Transverse colon (tissue), 4 donors: ENCODE measurements around the gene MRAP2. TPM values are rescaled to one million over a fixed set of nuclear protein-coding genes. Genes with fewer than 3 reads are reported as not detected.
"Not testable (repeated sequence)": the region's sequence is repeated elsewhere in the genome, so short reads cannot be mapped to it uniquely, and the experiment has no call there.

Experiments used
- DNase-seq: peaks from one replicate; pipeline ENCODE4 v3.0.0-alpha.2; 2019
- H3K27ac ChIP-seq, 4 donors: fragments of 200-600 bp; sonication (generic); 2 replicates each; pipeline ENCODE4 v1.5.1; 2016 to 2018; ENCODE audit warnings: inconsistent platforms in 4 of 4
- H3K27me3 ChIP-seq: fragments of 200-600 bp; sonication (generic); 2 replicates; pipeline ENCODE4 v1.5.1; 2017; ENCODE audit warnings: inconsistent platforms
- H3K36me3 ChIP-seq, 4 donors: fragments of 200-600 bp; sonication (generic); 2 replicates each; pipeline ENCODE4 v1.5.1; 2017 to 2019; ENCODE audit warnings: inconsistent platforms in 4 of 4
- H3K4me1 ChIP-seq, 4 donors: fragments of 200-600 bp; sonication (generic); 2 replicates each; pipeline ENCODE4 v1.5.1; 2017 to 2020; ENCODE audit warnings: inconsistent platforms in 4 of 4
- H3K4me3 ChIP-seq, 4 donors: fragments of 200-600 bp; sonication (generic); 1 replicate in 1 of 4; 2 replicates in 3 of 4; pipeline versions ENCODE4 v1.5.1 to v1.6.1; 2017 to 2019; ENCODE audit warnings: inconsistent platforms in 4 of 4
- H3K9me3 ChIP-seq, 2 donors: fragments of 200-600 bp; sonication (generic); 2 replicates each; pipeline ENCODE4 v1.5.1; 2017 to 2019; ENCODE audit warnings: inconsistent platforms in 2 of 2
- CTCF ChIP-seq, 5 experiments: fragments of 200-600 bp in 3 of 5; fragments of 450-650 bp in 2 of 5; sonication (generic) in 3 of 5; IDR thresholded peaks; 1 replicate in 2 of 5; 2 replicates in 3 of 5; pipeline ENCODE4 v1.5.1; 2016 to 2017; ENCODE audit warnings: antibody characterized with exemption in 5 of 5, inconsistent platforms in 3 of 5, mild to moderate bottlenecking in 2 of 5, moderate library complexity in 1 of 5
- EP300 ChIP-seq: sonication (generic); formaldehyde crosslinking; IDR thresholded peaks from one replicate; pipeline ENCODE4 v1.6.1; 2017; ENCODE audit warnings: antibody characterized with exemption, low read depth
- POLR2A ChIP-seq: fragments of 450-650 bp; IDR thresholded peaks from one replicate; pipeline ENCODE4 v1.6.1; 2016; ENCODE audit warnings: antibody characterized with exemption, mild to moderate bottlenecking, moderate library complexity
- POLR2AphosphoS5 ChIP-seq, 3 donors: sonication (generic); formaldehyde crosslinking; IDR thresholded peaks; one replicate each; pipeline ENCODE4 v1.6.1; 2016; ENCODE audit warnings: antibody characterized with exemption in 3 of 3
- WGBS, 2 donors: methylation state at CpG; one replicate each; pipeline ENCODE4 v1.1.5; 2018; ENCODE audit warnings: low coverage in 1 of 2; 5-methylcytosine and 5-hydroxymethylcytosine counted together
- in situ Hi-C, 4 donors: fragments of 200-750 bp; cut with MboI; loops; one replicate each; pipeline versions ENCODE4 v1.15.0 to v1.15.1; 2017; ENCODE audit warnings: low sequenced_read_pairs in 3 of 4, low pct_ligation_motif_present in 1 of 4, low pct_unique_long_range_greater_than_20kb in 1 of 4
- intact Hi-C: fragments of 100-400 bp; cut with DNase I; formaldehyde crosslinking; loops from one replicate; pipeline ENCODE4 v1.15.1; 2023; ENCODE audit warnings: low total_unique reads
- total RNA-seq, 4 donors: library from RNA; depleted of rRNA; stranded (reverse); fragments of >200 nt; gene quantifications; one replicate each; pipeline ENCODE4 v1.1.0, GENCODE V29; 2016

Gene MRAP2
- total RNA-seq, 4 donors from 2014 or later: 0.80 to 5.1 (median 2.9) TPM

GRCh38 chr6:84065693-84066290, 32.2 kb downstream of the MRAP2 start:
- Histone ChIP-seq H3K27ac (no peak overlapping the region), H3K27me3 (no peaks in the 10 kb centered on the region), H3K9me3 (no peaks in the 10 kb centered on the region), H3K4me1 (no peaks in the 10 kb centered on the region), H3K36me3 (no peaks in the 10 kb centered on the region), H3K4me3 (no peak overlapping the region)
- TF ChIP-seq EP300 (no peak), POLR2AphosphoS5 (IDR thresholded peaks at IDR 0.05) (no peak), POLR2A (no peak), CTCF (IDR thresholded peaks at IDR 0.05) (no peak)
- in situ Hi-C loops: no loop called here
- intact Hi-C loops: no loop called here
- 60% methylated on average over 2 of the region's 2 CpGs; no CpG with 5 or more reads in 1 of the 2 donors for WGBS, 2 donors
- no peak for DNase-seq

- DNase-seq: no peak
These were observed 33.0 kb downstream of the MRAP2 start for GRCh38 chr6:84066536-84066935.

GRCh38 chr6:84068873-84069272, 35.3 kb downstream of the MRAP2 start:
- H3K27ac ChIP-seq, DNase-seq, H3K9me3 ChIP-seq, H3K27me3 ChIP-seq, H3K4me3 ChIP-seq, H3K4me1 ChIP-seq, in situ Hi-C loops, intact Hi-C loops, H3K36me3 ChIP-seq: not testable (repeated sequence)
- 83 to 90% methylated on average over 2 to 5 of the region's 5 CpGs for WGBS, 2 donors

More at GRCh38 chr6:84066536-84066935, 33.0 kb downstream of the MRAP2 start:
- in situ Hi-C loops: no loop called here
- no peaks in the 10 kb centered on the region for H3K4me1 ChIP-seq
- WGBS, 2 donors: 90 to 91% methylated on average over 3 of the region's 3 CpGs
- no peak overlapping the region for H3K4me3 ChIP-seq
- no peaks in the 10 kb centered on the region for H3K36me3 ChIP-seq
- no peaks in the 10 kb centered on the region for H3K27me3 ChIP-seq
- no peak overlapping the region for H3K27ac ChIP-seq
- intact Hi-C loops: no loop called here
- TF ChIP-seq EP300 (no peak), CTCF (IDR thresholded peaks at IDR 0.05) (no peak), POLR2AphosphoS5 (IDR thresholded peaks at IDR 0.05) (no peak), POLR2A (no peak)
- no peaks in the 10 kb centered on the region for H3K9me3 ChIP-seq

- Histone ChIP-seq H3K27me3 (no peaks in the 10 kb centered on the region), H3K9me3 (no peaks in the 10 kb centered on the region), H3K4me3 (no peak overlapping the region), H3K27ac (no peak overlapping the region), H3K36me3 (no peaks in the 10 kb centered on the region), H3K4me1 (no peaks in the 10 kb centered on the region)
- in situ Hi-C loops: no loop called here
- TF ChIP-seq POLR2A: no peak
- TF ChIP-seq CTCF (IDR thresholded peaks at IDR 0.05): no peak
- TF ChIP-seq POLR2AphosphoS5 (IDR thresholded peaks at IDR 0.05): no peak
- no peak for TF ChIP-seq EP300
- no peak for DNase-seq
- 89 to 100% methylated on average over 2 to 7 of the region's 7 CpGs for WGBS, 2 donors
- intact Hi-C loops: no loop called here
These were observed 38.9 kb downstream of the MRAP2 start for GRCh38 chr6:84072442-84072997.
